ENCODE results near the gene MAP7. TPM values are rescaled to one million over a fixed set of nuclear protein-coding genes. Genes with fewer than 3 reads are reported as not detected.

The MAP7 gene
- total and polyA plus RNA-seq, 2 donors (not counting 3 experiments of a cell fraction or from before 2014, with no cell fraction given), result 0.07 to 0.42 TPM

DNA sequence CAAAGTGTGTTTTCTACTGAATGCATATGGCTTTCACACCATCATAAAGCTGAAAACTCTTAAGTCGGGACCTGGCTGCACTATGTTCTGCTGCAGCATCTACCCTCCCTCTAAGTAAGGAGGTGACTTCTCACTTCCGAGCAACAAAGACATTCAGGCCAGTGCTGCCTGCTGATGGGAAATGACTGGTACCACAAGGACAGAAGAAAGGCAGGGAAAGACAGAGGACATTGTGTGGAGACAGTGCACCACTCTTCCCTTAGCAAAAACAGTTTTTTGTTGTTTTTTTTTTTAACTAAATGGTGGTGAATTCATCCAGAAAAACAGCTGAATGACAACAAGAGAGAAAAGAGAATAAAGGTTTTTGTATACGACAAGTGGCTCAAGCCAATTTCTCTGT lies 81.5 kb downstream of the MAP7 start:
- Histone ChIP-seq H3K27me3 (ENCODE audit: control insufficient read depth in 2 of 2, insufficient read depth in 2 of 2, low read length in 2 of 2) (peaks cover 0 to 8% of the 10 kb centered on the region in 2 experiments), H3K27ac (ENCODE audit: insufficient read depth, low read depth, low read length) (no peak overlapping the region), H3K4me2 (ENCODE audit: insufficient read depth, low read length) (no peak overlapping the region), H3K36me3 (ENCODE audit: control insufficient read depth in 2 of 2, extremely low read depth in 1 of 2, insufficient read depth in 2 of 2, low read length in 2 of 2) (no peaks in the 10 kb centered on the region), H2AFZ (ENCODE audit: low read depth, low read length) (no peak overlapping the region), H3K9me3 (replicated peaks; ENCODE audit: control insufficient read depth, insufficient read depth, low read length) (no peaks in the 10 kb centered on the region), H3K79me2 (ENCODE audit: control insufficient read depth, insufficient read depth, low read length) (no peaks in the 10 kb centered on the region), H3K4me3 (replicated peaks in 1 of 3; ENCODE audit: insufficient read depth in 1 of 3, low read depth in 1 of 3, low read length in 3 of 3) (no peak overlapping the region), H3K4me1 (ENCODE audit: control insufficient read depth, extremely low read depth, insufficient read depth, low read length) (no peaks in the 10 kb centered on the region), H4K20me1 (replicated peaks; ENCODE audit: control insufficient read depth, extremely low read depth, insufficient read depth, low read length) (no peaks in the 10 kb centered on the region), H3K9me1 (replicated peaks; ENCODE audit: control insufficient read depth, extremely low read depth, insufficient read depth, low read length) (no peaks in the 10 kb centered on the region), H3K9ac (replicated peaks; ENCODE audit: extremely low read depth, insufficient read depth, low read length) (no peak overlapping the region)
- ChIA-PET CTCF (no interaction called here), POLR2A (no interaction called here)
- DNase-seq (ENCODE audit: low read depth, low spot score), result no peak
- no peak for FAIRE-seq
- dilution Hi-C loops (cut with MboI; ENCODE audit: extremely low pct_ligation_motif_present, low sequenced_read_pairs) (no loop called here), intact Hi-C loops (cut with micrococcal nuclease) (no loop called here)
- TF ChIP-seq, protein P1, sequence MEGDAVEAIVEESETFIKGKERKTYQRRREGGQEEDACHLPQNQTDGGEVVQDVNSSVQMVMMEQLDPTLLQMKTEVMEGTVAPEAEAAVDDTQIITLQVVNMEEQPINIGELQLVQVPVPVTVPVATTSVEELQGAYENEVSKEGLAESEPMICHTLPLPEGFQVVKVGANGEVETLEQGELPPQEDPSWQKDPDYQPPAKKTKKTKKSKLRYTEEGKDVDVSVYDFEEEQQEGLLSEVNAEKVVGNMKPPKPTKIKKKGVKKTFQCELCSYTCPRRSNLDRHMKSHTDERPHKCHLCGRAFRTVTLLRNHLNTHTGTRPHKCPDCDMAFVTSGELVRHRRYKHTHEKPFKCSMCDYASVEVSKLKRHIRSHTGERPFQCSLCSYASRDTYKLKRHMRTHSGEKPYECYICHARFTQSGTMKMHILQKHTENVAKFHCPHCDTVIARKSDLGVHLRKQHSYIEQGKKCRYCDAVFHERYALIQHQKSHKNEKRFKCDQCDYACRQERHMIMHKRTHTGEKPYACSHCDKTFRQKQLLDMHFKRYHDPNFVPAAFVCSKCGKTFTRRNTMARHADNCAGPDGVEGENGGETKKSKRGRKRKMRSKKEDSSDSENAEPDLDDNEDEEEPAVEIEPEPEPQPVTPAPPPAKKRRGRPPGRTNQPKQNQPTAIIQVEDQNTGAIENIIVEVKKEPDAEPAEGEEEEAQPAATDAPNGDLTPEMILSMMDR (IDR thresholded peaks at IDR 0.05; ENCODE audit: extremely low read depth in 1 of 2, insufficient read depth in 1 of 2, low read depth in 1 of 2, low read length in 2 of 2), result no peak
- TF ChIP-seq MYC (IDR thresholded peaks at IDR 0.05; ENCODE audit: low read depth, low read length), result no peak
- no peak for TF ChIP-seq POLR2A (IDR thresholded peaks at IDR 0.05; ENCODE audit: low read depth, low read length)
- no peak for TF ChIP-seq EZH2 (IDR thresholded peaks at IDR 0.05; ENCODE audit: borderline replicate concordance, low read depth, low read length, severe bottlenecking)
- TF ChIP-seq, protein P2, sequence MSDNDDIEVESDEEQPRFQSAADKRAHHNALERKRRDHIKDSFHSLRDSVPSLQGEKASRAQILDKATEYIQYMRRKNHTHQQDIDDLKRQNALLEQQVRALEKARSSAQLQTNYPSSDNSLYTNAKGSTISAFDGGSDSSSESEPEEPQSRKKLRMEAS (IDR thresholded peaks at IDR 0.05; ENCODE audit: insufficient read depth, insufficient read length), result no peak
- no peak for TF ChIP-seq JUN (IDR thresholded peaks at IDR 0.05; ENCODE audit: borderline replicate concordance, insufficient read depth, insufficient read length, low read depth)
- no peak for TF ChIP-seq FOS (IDR thresholded peaks at IDR 0.05; ENCODE audit: borderline replicate concordance, insufficient read depth, low read length)
- TF ChIP-seq GATA2 (IDR thresholded peaks at IDR 0.05; ENCODE audit: insufficient read depth, insufficient read length, low read depth, low read length), result no peak
- no peak for TF ChIP-seq POLR2AphosphoS5 (IDR thresholded peaks at IDR 0.05; ENCODE audit: insufficient read depth, low read depth, low read length)
- BruUV-seq (replicated peaks), result no TSS peak
